Measurements from ENCODE around the gene TRIM9. TPM values are rescaled to one million over a fixed set of nuclear protein-coding genes. Genes with fewer than 3 reads are reported as not detected.

The TRIM9 gene
- total RNA-seq, 1 donor = not detected

DNA sequence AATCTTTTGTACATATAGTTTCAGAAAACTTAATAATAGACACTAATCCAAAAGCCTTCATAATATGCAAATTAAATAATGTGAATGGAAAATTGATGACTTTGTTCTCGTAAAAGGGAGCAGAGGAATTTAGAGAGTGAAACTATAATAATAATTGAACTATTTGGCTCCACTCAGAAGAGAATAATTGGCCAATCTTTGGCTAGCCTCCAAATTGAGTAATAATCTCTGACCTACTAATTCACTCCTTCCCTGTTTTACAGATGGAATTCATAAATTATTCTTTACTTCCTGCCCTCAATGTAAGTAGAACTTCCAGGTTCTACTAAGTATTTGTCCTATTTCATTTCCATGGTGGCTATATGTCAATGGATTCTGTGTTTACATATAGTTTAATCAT lies 15.8 kb downstream of the TRIM9 start:
- H3K4me3 ChIP-seq (ENCODE audit: low read depth, low read length) = no peak overlapping the region
- TF ChIP-seq CTCF (IDR thresholded peaks at IDR 0.05; ENCODE audit: insufficient read depth, low read depth, low read length) = no peak
- peak; percentile 55 for DNase-seq (ENCODE audit: low read depth)

GRCh38 chr14:51074701-51075385 lies 20.1 kb downstream of the TRIM9 start:
- TF ChIP-seq CTCF (IDR thresholded peaks at IDR 0.05; ENCODE audit: insufficient read depth, low read depth, low read length) = no peak
- DNase-seq (ENCODE audit: low read depth) = no peak
- H3K4me3 ChIP-seq (ENCODE audit: low read depth, low read length) = no peak overlapping the region

- H3K4me3 ChIP-seq (ENCODE audit: low read depth, low read length) = no peak overlapping the region
- DNase-seq (ENCODE audit: low read depth) = no peak
- no peak for TF ChIP-seq CTCF (IDR thresholded peaks at IDR 0.05; ENCODE audit: insufficient read depth, low read depth, low read length)
Observed at GRCh38 chr14:51073731-51074130, 21.2 kb downstream of the TRIM9 start.

- no peak for TF ChIP-seq CTCF (IDR thresholded peaks at IDR 0.05; ENCODE audit: insufficient read depth, low read depth, low read length)
- no peak overlapping the region for H3K4me3 ChIP-seq (ENCODE audit: low read depth, low read length)
- no peak for DNase-seq (ENCODE audit: low read depth)
Observed at GRCh38 chr14:51072976-51073375, 21.9 kb downstream of the TRIM9 start.

DNA sequence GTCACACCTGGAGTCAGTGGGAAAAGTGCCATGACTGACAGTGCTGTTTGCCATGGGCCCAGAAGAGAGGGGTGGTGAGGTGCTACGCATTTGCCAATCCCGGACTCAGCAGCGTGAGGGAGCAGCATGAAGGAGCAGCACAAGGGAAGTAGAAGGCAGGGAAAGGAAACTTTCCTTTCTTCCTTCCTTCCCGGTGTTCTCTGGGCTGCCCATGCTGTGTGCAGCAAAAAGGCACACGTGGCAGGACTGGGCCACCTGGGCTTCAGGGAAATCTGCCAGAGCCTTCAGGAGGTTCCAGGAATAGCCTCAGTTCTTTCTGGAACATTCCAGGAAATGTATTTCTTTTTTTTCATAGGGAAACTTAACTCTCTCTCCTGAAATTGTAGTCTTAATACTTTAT lies 23.0 kb downstream of the TRIM9 start:
- no peak for TF ChIP-seq CTCF (IDR thresholded peaks at IDR 0.05; ENCODE audit: insufficient read depth, low read depth, low read length)
- H3K4me3 ChIP-seq (ENCODE audit: low read depth, low read length) = no peak overlapping the region
- no peak for DNase-seq (ENCODE audit: low read depth)

- no peak for TF ChIP-seq CTCF (IDR thresholded peaks at IDR 0.05; ENCODE audit: insufficient read depth, low read depth, low read length)
- DNase-seq (ENCODE audit: low read depth) = no peak
- no peak overlapping the region for H3K4me3 ChIP-seq (ENCODE audit: low read depth, low read length)
Observed at GRCh38 chr14:51070726-51071125, 24.2 kb downstream of the TRIM9 start.

- no peak for TF ChIP-seq CTCF (IDR thresholded peaks at IDR 0.05; ENCODE audit: insufficient read depth, low read depth, low read length)
- H3K4me3 ChIP-seq (ENCODE audit: low read depth, low read length) = no peak overlapping the region
- no peak for DNase-seq (ENCODE audit: low read depth)
Observed at GRCh38 chr14:51069055-51069454, 25.9 kb downstream of the TRIM9 start.
